H9 (cell line): ENCODE data around the gene USP38. TPM values are rescaled to one million over a fixed set of nuclear protein-coding genes. Genes with fewer than 3 reads are reported as not detected.
A peak's percentile ranks its signal among the peaks of the same experiment; 100 is the strongest.

Source experiments
- DNase-seq: peaks from one replicate; pipeline ENCODE4 v3.0.0-alpha.2; 2017
- H2AFZ ChIP-seq: one replicate; pipeline ENCODE4 v1.6.1; 2013; ENCODE audit warnings: mild to moderate bottlenecking, low read length, control low read depth, moderate library complexity
- H2AK5ac ChIP-seq: 2 replicates; pipeline ENCODE4 v1.6.1; 2013; ENCODE audit warnings: low read length, control low read depth, mixed read lengths; ENCODE audit not compliant: insufficient read length
- H2BK120ac ChIP-seq: one replicate; pipeline ENCODE4 v1.6.1; 2013; ENCODE audit warnings: low read depth, mild to moderate bottlenecking, low read length, control low read depth, inconsistent platforms; ENCODE audit not compliant: poor library complexity, severe bottlenecking
- H2BK12ac ChIP-seq: 2 replicates; pipeline ENCODE4 v1.6.1; 2013; ENCODE audit warnings: low read length, control low read depth, mixed read lengths, low read depth; ENCODE audit not compliant: insufficient read length
- H2BK15ac ChIP-seq: 2 replicates; pipeline ENCODE4 v1.6.1; 2013; ENCODE audit warnings: low read depth, low read length, control low read depth
- H2BK20ac ChIP-seq: one replicate; pipeline ENCODE4 v1.6.1; 2013; ENCODE audit warnings: low read depth, mild to moderate bottlenecking, low read length, control low read depth, inconsistent platforms; ENCODE audit not compliant: poor library complexity, severe bottlenecking
- H2BK5ac ChIP-seq: 2 replicates; pipeline ENCODE4 v1.6.1; 2013; ENCODE audit warnings: low read length, control low read depth, mixed read lengths; ENCODE audit not compliant: insufficient read length
- H3K14ac ChIP-seq: 2 replicates; pipeline ENCODE4 v1.6.1; 2013; ENCODE audit warnings: low read length, control low read depth; ENCODE audit not compliant: insufficient read depth
- H3K18ac ChIP-seq: 2 replicates; pipeline ENCODE4 v1.6.1; 2013; ENCODE audit warnings: low read depth, mild to moderate bottlenecking, mixed read lengths, low read length, control low read depth; ENCODE audit not compliant: insufficient read length
- H3K23ac ChIP-seq: 2 replicates; pipeline ENCODE4 v1.6.1; 2013; ENCODE audit warnings: low read length, control low read depth, mixed read lengths, low read depth; ENCODE audit not compliant: insufficient read length
- H3K23me2 ChIP-seq: 2 replicates; pipeline ENCODE4 v1.6.1; 2013; ENCODE audit warnings: low read depth, mild to moderate bottlenecking, mixed read lengths, low read length, control low read depth; ENCODE audit not compliant: insufficient read length, poor library complexity, severe bottlenecking
- H3K27ac ChIP-seq: 2 replicates; pipeline ENCODE4 v1.5.1; 2013; ENCODE audit warnings: low read length, control low read depth, mixed read lengths, low read depth; ENCODE audit not compliant: insufficient read length
- H3K27me3 ChIP-seq: 2 replicates; pipeline ENCODE4 v1.6.1; 2013; ENCODE audit warnings: low read length, control low read depth, inconsistent platforms; ENCODE audit not compliant: insufficient read depth
- H3K4ac ChIP-seq: 2 replicates; pipeline ENCODE4 v1.6.1; 2013; ENCODE audit warnings: low read depth, mild to moderate bottlenecking, control low read depth, inconsistent platforms, low read length, moderate library complexity
- H3K4me1 ChIP-seq: 2 replicates; pipeline ENCODE4 v1.6.1; 2013; ENCODE audit warnings: low read length, control low read depth, inconsistent platforms; ENCODE audit not compliant: insufficient read depth
- H3K4me2 ChIP-seq: 2 replicates; pipeline ENCODE4 v1.6.1; 2013; ENCODE audit warnings: low read length, control low read depth, mixed read lengths; ENCODE audit not compliant: insufficient read length, insufficient read depth
- H3K56ac ChIP-seq: 2 replicates; pipeline ENCODE4 v1.6.1; 2013; ENCODE audit warnings: low read depth, mild to moderate bottlenecking, mixed read lengths, low read length, control low read depth; ENCODE audit not compliant: insufficient read length
- H3K79me1 ChIP-seq: 2 replicates; pipeline ENCODE4 v1.6.1; 2013; ENCODE audit warnings: low read depth, mild to moderate bottlenecking, moderate library complexity, low read length, control low read depth, inconsistent platforms; ENCODE audit not compliant: insufficient read depth, poor library complexity, severe bottlenecking
- H3K79me2 ChIP-seq: 2 replicates; pipeline ENCODE4 v1.6.1; 2013; ENCODE audit warnings: low read length, control low read depth, inconsistent platforms; ENCODE audit not compliant: insufficient read depth
- H3K9ac ChIP-seq: 2 replicates; pipeline ENCODE4 v1.6.1; 2013; ENCODE audit warnings: low read length, control low read depth, mixed read lengths; ENCODE audit not compliant: insufficient read length; ENCODE audit errors: extremely low read depth
- H3K9me3 ChIP-seq: one replicate; pipeline ENCODE4 v1.6.1; 2013; ENCODE audit warnings: low read depth, low read length, inconsistent platforms; ENCODE audit not compliant: control insufficient read depth
- H3T11ph ChIP-seq: one replicate; pipeline ENCODE4 v1.6.1; 2013; ENCODE audit warnings: mild to moderate bottlenecking, low read length, control low read depth, inconsistent platforms
- H4K20me1 ChIP-seq: one replicate; pipeline ENCODE4 v1.6.1; 2013; ENCODE audit not compliant: control insufficient read depth, insufficient read length, insufficient read depth
- H4K5ac ChIP-seq: 2 replicates; pipeline ENCODE4 v1.6.1; 2013; ENCODE audit warnings: low read depth, mild to moderate bottlenecking, mixed read lengths, low read length, control low read depth; ENCODE audit not compliant: insufficient read length
- H4K8ac ChIP-seq: replicated peaks from 2 replicates; pipeline ENCODE4 v1.6.1; 2013; ENCODE audit warnings: low read length, control low read depth, mixed read lengths, low read depth; ENCODE audit not compliant: insufficient read length
- H4K91ac ChIP-seq: 2 replicates; pipeline ENCODE4 v1.6.1; 2013; ENCODE audit warnings: low read depth, mild to moderate bottlenecking, moderate library complexity, mixed read lengths, low read length, control low read depth; ENCODE audit not compliant: insufficient read length
- H3K27ac Mint-ChIP-seq, 3 experiments: 2 replicates in 2 of 3; 3 replicates in 1 of 3; pipeline ENCODE4 v1.8.0; 2020 to 2021; ENCODE audit warnings: mixed read lengths in 3 of 3, mild to moderate bottlenecking in 1 of 3, moderate library complexity in 1 of 3
- H3K27me3 Mint-ChIP-seq: 2 replicates; pipeline ENCODE4 v1.8.0; 2021; ENCODE audit warnings: low read depth, mild to moderate bottlenecking, moderate library complexity, mixed read lengths
- H3K36me3 Mint-ChIP-seq, 3 experiments: 2 replicates in 2 of 3; 3 replicates in 1 of 3; pipeline ENCODE4 v1.8.0; 2020 to 2021; ENCODE audit warnings: low read depth in 3 of 3, mixed read lengths in 3 of 3; ENCODE audit not compliant: insufficient read depth in 1 of 3
- H3K4me1 Mint-ChIP-seq, 2 experiments: 2 replicates each; pipeline ENCODE4 v1.8.0; 2020; ENCODE audit warnings: mixed read lengths in 2 of 2
- H3K4me3 Mint-ChIP-seq, 2 experiments: 2 replicates in 1 of 2; 3 replicates in 1 of 2; pipeline ENCODE4 v1.8.0; 2020 to 2021; ENCODE audit warnings: mild to moderate bottlenecking in 2 of 2, mixed read lengths in 2 of 2, moderate library complexity in 1 of 2
- H3K9me3 Mint-ChIP-seq, 2 experiments: 2 replicates in 1 of 2; 3 replicates in 1 of 2; pipeline ENCODE4 v1.8.0; 2020; ENCODE audit warnings: mild to moderate bottlenecking in 2 of 2, mixed read lengths in 2 of 2, moderate library complexity in 1 of 2
- WGBS: extraction: QIAGEN DNeasy Blood & Tissue Kit; methylation state at CpG from one replicate; pipeline ENCODE4 v1.1.7; 2013; ENCODE audit warnings: missing lambda C conversion rate, low lambda C conversion rate, mixed read lengths; ENCODE audit not compliant: insufficient read length; ENCODE audit errors: extremely low coverage; 5-methylcytosine and 5-hydroxymethylcytosine counted together
- total RNA-seq: library from RNA; stranded (reverse); gene quantifications from 2 replicates; pipeline ENCODE4 v1.2.1, GENCODE V29; 2021
- TF ChIP-seq, protein P1 (sequence below): fragments of 200-600 bp; sonication (generic); conservative IDR thresholded peaks from 3 replicates; pipeline ENCODE4 v1.8.0; 2021; ENCODE audit warnings: antibody characterized with exemption, mild to moderate bottlenecking

USP38 gene
- total RNA-seq, 1 experiment from 2014 or later = 15.2 TPM

DNA sequence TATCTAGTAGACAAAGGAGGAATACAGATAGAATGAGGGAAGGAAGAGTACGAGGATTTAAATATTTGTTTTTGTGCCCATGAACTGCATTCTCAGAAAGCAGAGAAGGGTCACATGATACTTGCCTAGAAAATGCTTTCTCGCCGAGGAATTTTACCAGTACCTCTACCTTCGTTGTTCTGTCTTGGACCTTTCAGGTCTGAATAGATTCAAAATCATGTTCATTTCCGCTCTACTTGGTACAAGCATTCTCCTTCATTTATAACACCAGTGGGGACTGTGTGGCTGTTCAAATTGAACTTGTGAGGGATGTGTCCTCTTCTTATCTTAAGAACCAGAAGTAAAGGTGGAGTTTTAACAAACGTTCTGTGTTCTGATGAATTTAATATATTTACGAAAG, 1.9 kb downstream of the USP38 start:
- no peak overlapping the region for H3K23ac ChIP-seq
- no peak overlapping the region for H2BK20ac ChIP-seq
- no peaks in the 10 kb centered on the region for H3K27me3 ChIP-seq
- Mint-ChIP-seq H3K9me3 (no peaks in the 10 kb centered on the region; a peak in 2 of 5 replicates), H3K4me1 (peaks cover 30 to 43% of the 10 kb centered on the region in 2 experiments), H3K27me3 (no peaks in the 10 kb centered on the region), H3K27ac (no peak overlapping the region; a peak in 1 of 7 replicates), H3K36me3 (peaks cover 4 to 35% (median 29%) of the 10 kb centered on the region in 3 experiments; a peak in 5 of 7 replicates), H3K4me3 (peak overlapping the region; percentile 98 to 99)
- no peak overlapping the region for H2AFZ ChIP-seq
- no peak overlapping the region for H3K4ac ChIP-seq
- no peak overlapping the region for H3T11ph ChIP-seq
- no CpG with 5 or more reads among the region's 7 CpGs for WGBS
- H2BK12ac ChIP-seq = no peak overlapping the region
- TF ChIP-seq, protein P1, sequence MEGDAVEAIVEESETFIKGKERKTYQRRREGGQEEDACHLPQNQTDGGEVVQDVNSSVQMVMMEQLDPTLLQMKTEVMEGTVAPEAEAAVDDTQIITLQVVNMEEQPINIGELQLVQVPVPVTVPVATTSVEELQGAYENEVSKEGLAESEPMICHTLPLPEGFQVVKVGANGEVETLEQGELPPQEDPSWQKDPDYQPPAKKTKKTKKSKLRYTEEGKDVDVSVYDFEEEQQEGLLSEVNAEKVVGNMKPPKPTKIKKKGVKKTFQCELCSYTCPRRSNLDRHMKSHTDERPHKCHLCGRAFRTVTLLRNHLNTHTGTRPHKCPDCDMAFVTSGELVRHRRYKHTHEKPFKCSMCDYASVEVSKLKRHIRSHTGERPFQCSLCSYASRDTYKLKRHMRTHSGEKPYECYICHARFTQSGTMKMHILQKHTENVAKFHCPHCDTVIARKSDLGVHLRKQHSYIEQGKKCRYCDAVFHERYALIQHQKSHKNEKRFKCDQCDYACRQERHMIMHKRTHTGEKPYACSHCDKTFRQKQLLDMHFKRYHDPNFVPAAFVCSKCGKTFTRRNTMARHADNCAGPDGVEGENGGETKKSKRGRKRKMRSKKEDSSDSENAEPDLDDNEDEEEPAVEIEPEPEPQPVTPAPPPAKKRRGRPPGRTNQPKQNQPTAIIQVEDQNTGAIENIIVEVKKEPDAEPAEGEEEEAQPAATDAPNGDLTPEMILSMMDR = no peak
- peaks cover 15% of the 10 kb centered on the region; the same call in 1 of the 2 replicates for H3K79me2 ChIP-seq
- H2BK15ac ChIP-seq = no peak overlapping the region
- no peak overlapping the region for H4K5ac ChIP-seq
- H3K79me1 ChIP-seq = no peaks in the 10 kb centered on the region
- no peak overlapping the region for H2BK5ac ChIP-seq
- no peak overlapping the region for H3K18ac ChIP-seq
- H2AK5ac ChIP-seq = no peak overlapping the region
- no peak overlapping the region for H2BK120ac ChIP-seq
- H3K23me2 ChIP-seq = peaks cover 14% of the 10 kb centered on the region
- H4K8ac ChIP-seq = no peak overlapping the region
- no peak overlapping the region for H3K56ac ChIP-seq
- no peaks in the 10 kb centered on the region; the same call in 1 of the 2 replicates for H3K4me1 ChIP-seq
- no peak overlapping the region for H4K91ac ChIP-seq
- H3K9me3 ChIP-seq = no peaks in the 10 kb centered on the region
- H4K20me1 ChIP-seq = no peaks in the 10 kb centered on the region
- no peak for DNase-seq
- H3K4me2 ChIP-seq = peak overlapping the region; percentile 100
- no peak overlapping the region for H3K27ac ChIP-seq
- H3K14ac ChIP-seq = no peak overlapping the region
- peak overlapping the region; percentile 72 for H3K9ac ChIP-seq
